Activated CD8-positive, alpha-beta memory T cell treated with anti-CD3 and anti-CD28 coated beads for 36 hours (primary cell): ENCODE data around the gene FNBP1. TPM values are rescaled to one million over a fixed set of nuclear protein-coding genes. Genes with fewer than 3 reads are reported as not detected.

Experiments used
- CTCF ChIA-PET: fragments of 350-600 bp; sonication (Branson Sonifier 250); formaldehyde crosslinking; loops from one replicate; lab custom pipeline; 2021; ENCODE audit warnings: antibody characterized with exemption; lab: Charles Lee
- POLR2A ChIA-PET: fragments of 350-600 bp; sonication (Branson Sonifier 250); formaldehyde crosslinking; loops from one replicate; lab custom pipeline; 2021; ENCODE audit warnings: antibody characterized with exemption; lab: Charles Lee
- total RNA-seq, 2 experiments: library from RNA; stranded (reverse); gene quantifications; one replicate each; pipeline ENCODE4 v1.2.3, GENCODE V29; 2021

FNBP1 gene
- total RNA-seq: 100 to 1,000 TPM; 205 to 207 TPM

DNA sequence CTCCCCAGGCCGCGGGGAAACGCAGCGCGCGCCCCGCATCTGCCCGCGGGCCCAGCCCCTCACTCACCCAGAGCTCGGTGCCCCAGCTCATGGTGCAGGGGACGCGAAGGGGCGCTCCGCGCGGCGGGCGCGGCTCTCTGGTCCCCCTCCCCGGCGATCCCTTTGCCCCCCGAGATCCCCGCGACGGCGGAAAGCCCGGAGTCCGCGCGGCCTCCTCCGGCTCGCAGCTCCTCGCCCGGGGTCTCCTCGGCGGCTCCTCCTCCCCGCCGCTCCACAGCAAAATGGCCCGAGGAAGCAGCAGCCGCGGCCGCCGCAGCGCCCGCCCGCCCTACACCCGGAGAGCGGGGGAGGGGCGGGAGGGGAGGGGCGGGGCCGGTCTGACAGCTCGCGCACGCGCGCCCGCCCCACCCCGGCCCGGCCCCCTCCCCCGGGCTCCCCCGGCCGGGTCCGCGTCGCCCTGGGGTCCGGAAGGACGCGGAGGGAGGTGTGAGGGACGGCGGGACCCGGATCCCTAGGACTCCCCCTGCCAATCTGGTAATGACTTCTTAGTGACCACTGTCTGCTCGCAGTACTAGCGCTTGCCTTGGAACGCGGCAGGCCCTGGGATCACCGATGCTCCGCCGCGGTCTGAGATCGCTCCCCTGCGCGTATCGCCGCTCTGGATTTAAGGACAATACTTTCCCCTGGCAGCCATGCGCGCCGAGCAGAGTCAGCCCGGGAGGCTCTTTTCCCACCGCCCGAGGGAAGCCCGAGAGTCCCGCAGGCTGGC lies at the start of gene FNBP1:
Gene FNBP1, minus strand, starts transcription at position 305 of the 769 bp plus-strand sequence. Its CDS starts 214 bp downstream, at position 91.
- POLR2A ChIA-PET: interaction anchor here (0.5 to 7.5 kb wide), 11 partner anchors 8 to 158 kb away, joined by 3 to 57 read pairs (median 5); partner anchors contain the start of gene GPR107
- CTCF ChIA-PET: interaction anchor here (1.0 to 1.7 kb wide), 2 partner anchors 14 to 45 kb away, joined by 3 to 5 read pairs; no protein-coding TSS in a partner anchor

DNA sequence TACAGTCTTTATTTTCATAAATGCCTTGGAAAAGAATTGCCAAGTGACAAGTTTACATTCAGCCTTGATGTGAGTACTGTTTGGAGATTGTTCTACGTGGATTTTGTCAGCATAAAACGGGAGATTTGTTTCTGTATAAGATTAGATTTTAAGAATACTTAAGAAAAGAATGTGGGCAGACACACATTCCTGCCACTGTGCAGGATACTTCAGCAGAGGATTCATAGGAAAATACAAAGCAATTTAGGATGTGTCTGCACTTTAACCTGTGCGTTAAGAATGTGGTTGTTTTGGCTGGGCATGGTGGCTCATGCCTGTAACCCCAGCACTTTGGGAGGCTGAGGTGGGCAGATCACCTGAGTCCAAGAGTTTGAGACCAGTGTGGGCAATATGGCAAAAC lies 47.9 kb upstream of the FNBP1 start:
- ChIA-PET POLR2A (no interaction called here), CTCF (no interaction called here)

DNA sequence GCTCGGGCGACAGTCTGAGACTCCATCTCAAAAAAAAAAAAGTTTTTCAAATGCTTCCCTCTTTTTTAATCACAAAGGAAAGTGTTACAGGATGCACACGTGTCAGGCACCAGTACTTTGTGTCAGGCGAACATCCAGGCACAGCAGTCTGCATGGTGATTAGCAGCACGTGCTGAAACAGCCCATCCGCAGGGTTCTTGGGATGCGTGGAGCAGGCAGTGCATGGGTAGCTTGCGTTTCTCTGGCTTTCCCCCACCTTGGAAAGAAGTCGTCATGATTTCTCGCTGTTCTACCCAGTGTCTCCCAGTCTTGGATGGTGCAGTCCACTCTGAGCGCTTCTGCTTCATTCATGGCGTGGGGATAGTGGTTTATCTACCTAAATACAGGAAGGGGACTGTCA lies 46.2 kb upstream of the FNBP1 start:
- ChIA-PET CTCF (no interaction called here), POLR2A (no interaction called here)

DNA sequence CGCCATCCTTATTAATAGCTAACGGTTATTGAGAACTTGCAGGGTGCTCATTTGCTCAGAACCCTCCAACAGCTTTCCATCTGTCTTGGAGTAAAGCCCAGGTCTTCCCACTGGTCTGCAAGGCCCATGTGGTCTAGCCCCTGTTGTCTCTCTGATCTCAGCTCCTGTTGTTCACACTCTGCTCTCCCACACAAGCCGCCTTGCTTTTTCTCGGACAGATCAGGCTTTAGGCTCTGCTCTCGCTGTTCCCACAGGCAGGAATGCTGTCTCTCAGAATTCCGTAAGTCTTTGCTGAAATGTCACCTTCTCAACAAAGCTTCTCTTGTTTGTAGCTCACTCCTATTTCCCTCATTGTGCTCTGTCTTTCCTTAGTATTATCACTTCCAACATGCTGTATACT lies 45.1 kb upstream of the FNBP1 start:
- POLR2A ChIA-PET: no interaction called here
- CTCF ChIA-PET: interaction anchor here (0.6 kb wide), 1 partner anchor 177 kb away, joined by 3 read pairs; no protein-coding TSS in a partner anchor

DNA sequence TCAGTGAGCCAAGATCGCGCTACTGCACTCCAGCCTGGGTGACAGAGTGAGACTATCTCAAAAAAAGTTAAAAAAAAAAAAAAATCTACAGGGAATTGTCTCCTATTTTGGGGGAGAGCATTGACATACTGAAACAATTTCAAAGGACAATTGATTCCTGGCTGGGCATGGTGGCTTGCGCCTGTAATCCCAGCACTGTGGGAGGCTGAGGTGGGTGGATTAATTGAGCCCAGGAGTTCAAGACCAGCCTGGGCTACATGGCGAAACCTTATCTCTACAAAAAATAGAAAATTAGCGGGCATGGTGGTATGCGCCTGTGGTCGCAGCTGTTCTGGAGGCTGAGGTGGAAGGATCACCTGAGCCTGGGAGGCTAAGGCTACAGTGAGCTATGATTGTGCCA lies 41.3 kb upstream of the FNBP1 start:
- CTCF ChIA-PET: no interaction called here
- POLR2A ChIA-PET: interaction anchor here (0.6 kb wide), 1 partner anchor 13 kb away, joined by 3 read pairs; no protein-coding TSS in a partner anchor

DNA sequence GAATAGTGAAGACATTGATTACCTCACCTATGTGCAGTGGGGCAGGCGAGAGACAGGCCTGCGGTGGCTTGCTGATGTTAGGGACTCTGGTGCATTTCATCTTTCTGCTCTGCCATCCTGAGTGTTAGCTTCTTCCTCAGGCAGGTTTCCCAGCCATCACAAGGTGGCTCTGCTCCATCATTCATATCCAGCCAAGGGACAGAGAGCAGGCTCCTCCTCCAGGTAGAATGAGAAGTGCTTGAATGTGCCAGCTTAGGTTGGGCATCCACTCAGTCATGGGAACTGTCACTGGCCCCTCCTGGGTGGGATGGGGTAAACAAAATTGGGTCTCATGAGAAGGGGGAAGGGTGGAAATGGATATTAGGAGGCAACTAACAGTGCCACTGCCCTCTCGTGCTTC lies 35.6 kb upstream of the FNBP1 start:
- ChIA-PET POLR2A (no interaction called here), CTCF (no interaction called here)

DNA sequence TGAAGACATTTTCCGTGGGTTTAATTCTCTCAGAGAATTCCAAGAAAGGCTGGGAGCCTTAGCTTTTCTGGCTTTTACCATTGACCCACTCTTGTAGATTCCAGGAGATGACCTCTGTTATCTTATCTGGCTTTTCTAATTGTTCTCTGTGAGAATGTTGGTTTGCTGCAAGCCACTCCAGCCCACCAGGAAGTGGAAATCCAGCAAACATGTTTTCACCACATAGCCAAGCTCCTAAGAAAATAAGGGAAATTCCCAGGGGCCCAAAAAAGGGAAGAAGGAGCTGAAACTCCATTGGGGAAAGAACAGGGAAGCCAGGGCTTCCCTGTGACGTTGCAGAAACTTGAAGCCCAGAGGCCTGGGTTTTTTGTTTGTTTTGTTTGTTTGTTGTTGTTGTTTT lies 30.4 kb upstream of the FNBP1 start:
- POLR2A ChIA-PET: no interaction called here
- CTCF ChIA-PET: no interaction called here

DNA sequence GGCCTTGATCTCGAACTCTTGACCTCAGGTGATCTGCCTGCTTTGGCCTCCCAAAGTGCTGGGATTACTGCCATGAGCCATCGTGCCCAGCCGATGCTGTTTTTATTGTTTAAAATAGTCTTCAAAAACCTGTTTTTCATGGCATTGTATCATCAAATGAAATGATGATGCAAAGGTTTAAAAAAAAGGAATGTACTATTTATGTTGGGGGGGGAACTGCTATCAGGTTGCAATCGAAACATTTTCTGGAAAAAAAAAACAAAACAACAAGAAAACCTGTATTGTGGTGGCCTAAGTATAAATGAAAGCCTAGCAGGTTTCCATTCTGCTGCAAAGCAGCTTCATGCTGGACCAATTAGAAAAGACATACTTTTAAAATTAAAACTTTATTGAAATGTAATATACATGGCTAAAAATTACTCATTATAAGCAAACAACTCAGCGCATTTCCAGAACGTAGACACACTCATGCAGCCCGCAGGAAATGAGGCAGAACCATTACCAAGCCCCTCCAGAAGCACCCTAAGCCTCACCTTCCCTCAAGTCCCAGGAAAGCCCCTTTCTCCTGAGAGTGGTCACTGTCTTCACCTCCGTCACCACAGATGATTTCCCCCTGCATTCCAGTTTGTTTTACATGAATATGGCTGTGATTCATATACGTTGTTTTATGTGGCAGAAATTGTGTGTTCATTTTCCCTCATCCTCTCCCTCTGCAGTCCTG lies 29.7 kb upstream of the FNBP1 start:
- ChIA-PET CTCF (no interaction called here), POLR2A (no interaction called here)

DNA sequence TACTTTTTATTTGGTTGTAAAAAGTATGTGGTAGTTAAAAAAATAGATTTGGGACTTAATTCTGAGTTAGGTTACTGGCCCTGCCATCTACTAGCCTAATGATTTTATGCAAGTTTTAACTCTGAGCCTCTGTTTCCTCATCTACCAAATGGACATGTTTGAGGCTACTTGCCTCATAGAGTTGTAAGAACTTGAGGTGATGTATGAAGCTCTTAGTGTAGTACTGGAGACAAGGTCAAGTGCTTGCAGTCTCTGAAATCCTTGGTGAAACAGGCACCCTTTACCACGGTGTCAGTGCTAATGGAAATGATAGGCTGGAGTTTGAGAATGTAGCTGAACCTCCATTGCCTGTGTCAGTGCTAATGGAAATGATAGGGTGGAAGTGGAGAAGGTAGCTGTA lies 26.1 kb upstream of the FNBP1 start:
- CTCF ChIA-PET: interaction anchor here (0.7 to 0.9 kb wide), 2 partner anchors 52 to 187 kb away, joined by 3 read pairs; no protein-coding TSS in a partner anchor
- POLR2A ChIA-PET: no interaction called here

DNA sequence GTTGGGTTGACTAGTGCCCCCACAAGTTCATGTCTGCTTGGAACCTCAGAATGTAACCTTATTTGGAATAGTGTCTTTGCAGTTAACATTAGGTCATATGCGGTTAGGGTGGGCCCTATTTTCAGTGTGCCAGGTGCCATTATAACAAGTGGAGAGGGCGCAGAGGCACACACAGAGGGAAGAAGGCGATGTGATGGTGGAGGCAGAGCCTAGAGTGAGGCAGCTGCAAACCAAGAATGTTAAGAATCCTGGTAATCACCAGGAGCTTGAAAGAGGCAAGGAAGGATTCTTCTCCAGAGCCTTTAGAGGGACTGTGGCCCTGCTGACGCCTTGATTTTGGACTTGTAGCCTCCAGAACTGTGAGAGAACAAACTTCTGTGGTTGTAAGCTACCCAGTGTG lies 21.6 kb upstream of the FNBP1 start:
- POLR2A ChIA-PET: no interaction called here
- CTCF ChIA-PET: interaction anchor here (0.7 kb wide), 1 partner anchor 27 kb away, joined by 3 read pairs; no protein-coding TSS in a partner anchor

DNA sequence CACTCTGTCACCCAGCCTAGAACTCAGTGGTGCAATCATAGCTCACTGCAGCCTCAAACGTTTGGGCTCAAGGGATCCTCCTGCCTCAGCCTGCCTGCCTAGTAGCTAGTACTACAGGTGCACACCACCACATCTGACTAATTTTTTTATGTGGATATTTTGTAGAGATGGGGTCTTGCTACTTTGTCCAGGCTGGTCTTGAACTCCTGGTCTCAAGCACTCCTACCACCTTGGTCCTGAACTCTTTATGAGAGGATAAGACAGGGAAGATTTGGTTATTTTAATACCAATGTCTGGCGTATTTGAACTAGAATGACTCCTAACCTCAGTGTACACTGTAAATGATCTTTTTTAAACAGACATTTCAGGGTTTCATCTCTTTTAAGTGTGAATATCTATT lies 19.8 kb upstream of the FNBP1 start:
- ChIA-PET CTCF (no interaction called here), POLR2A (interaction anchor here (0.7 to 0.8 kb wide), 2 partner anchors 18 to 123 kb away, joined by 4 read pairs; no protein-coding TSS in a partner anchor)

DNA sequence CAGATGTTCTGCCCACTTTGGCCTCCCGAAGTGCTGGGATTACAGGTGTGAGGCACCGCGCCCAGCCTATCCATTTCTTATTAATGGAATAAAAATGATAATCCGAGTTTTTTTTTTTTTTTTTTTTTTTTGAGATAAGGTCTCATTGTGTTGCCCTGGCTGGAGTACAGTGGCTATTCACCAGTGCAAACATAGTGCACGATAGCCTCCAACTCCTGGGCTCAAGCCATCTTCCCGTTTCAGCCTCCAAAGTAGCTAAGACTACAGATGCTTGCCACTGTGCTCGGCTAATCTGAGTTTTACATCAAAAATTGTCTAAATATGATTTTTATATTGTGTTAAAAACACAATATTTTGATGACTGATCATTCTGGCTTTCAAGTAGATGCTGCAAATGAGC lies 17.3 kb upstream of the FNBP1 start:
- ChIA-PET POLR2A (no interaction called here), CTCF (interaction anchor here (0.7 to 1.8 kb wide), 4 partner anchors 16 to 84 kb away, joined by 3 to 5 read pairs (median 4); no protein-coding TSS in a partner anchor)

DNA sequence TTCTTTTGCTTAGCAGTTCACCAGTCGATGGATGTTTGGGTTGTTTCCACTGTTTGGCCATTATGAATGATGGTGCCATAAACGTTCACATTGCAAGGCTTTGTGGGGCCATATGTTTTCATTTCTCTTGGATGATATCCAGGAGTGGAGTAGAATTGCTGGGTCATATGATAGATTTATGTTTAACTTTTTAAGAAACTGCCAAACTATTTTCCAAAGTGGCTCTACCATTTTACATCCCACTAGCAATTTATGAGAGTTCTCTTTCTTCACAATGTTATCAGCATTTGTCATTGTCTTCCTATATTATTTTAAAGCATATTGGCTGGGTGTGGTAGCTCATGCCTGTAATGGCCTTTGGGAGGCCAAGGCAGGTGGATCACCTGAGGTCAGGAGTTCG lies 15.9 kb upstream of the FNBP1 start:
- ChIA-PET POLR2A (no interaction called here), CTCF (interaction anchor here (1.0 kb wide), 1 partner anchor 12 kb away, joined by 5 read pairs; no protein-coding TSS in a partner anchor)

DNA sequence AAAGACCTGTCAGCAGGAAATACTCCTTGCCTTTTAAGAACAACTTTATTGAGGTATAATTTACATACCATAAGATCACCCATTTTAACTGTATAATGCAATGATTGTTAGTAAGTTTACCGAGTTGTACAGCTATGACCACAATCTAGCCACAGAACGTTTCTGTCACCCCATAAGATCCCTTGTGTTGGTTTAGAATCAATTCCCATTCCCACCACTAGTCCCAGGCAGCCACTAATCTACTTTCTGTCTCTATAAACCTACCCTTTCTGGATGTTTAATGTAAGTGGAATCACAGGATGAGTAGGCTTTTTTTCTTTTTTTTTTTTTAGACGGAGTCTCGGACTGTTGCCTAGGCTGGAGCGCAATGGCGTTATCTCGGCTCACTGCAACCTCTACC lies 15.2 kb upstream of the FNBP1 start:
- CTCF ChIA-PET: interaction anchor here (1.1 kb wide), 1 partner anchor 119 kb away, joined by 3 read pairs; no protein-coding TSS in a partner anchor
- POLR2A ChIA-PET: interaction anchor here (0.7 kb wide), 1 partner anchor 9 kb away, joined by 3 read pairs; no protein-coding TSS in a partner anchor

DNA sequence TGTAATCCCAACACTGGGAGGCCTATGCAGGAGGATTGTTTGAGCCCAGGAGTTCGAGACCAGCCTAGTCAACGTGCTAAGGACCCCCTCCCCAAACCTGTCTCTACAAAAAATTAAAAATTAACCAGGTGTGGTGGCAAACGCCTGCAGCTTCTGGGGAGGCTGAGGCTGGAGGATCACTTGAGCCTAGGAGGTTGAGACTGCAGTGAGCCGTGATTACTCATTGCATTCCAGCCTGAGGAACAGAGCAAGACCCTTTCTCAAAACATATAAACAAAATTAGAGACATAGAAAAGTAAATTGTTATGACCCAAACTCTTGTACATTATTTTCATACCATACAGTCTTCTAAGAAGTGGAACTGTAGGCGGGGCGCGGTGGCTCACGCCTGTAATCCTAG lies 11.8 kb upstream of the FNBP1 start:
- CTCF ChIA-PET: interaction anchor here (1.4 kb wide), 1 partner anchor 52 kb away, joined by 4 read pairs; no protein-coding TSS in a partner anchor
- POLR2A ChIA-PET: no interaction called here

DNA sequence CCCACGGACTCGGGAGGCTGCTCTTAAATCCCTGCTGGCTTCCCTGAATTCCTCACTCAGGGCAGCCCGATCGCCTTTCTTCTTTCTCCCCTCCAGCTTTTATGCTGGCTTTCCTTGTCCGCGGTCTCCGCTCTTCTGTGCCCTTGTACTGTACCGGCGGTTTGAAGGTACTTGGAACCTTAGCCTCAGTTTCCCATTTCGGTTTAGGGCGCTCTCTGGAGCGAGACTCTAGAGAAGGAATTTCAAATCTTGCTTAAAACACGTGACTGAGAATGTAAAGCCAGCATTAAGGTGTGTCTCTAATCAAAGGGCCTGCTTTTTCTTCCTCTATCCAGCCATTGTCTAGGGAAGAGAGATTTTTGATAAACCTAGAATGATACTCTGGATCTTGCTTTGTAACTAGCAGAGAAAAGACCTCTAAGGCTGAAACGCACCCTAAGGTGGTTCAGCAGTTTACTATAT lies 11.4 kb upstream of the FNBP1 start:
- ChIA-PET POLR2A (interaction anchor here (1.0 to 1.6 kb wide), 3 partner anchors 12 to 168 kb away, joined by 3 to 8 read pairs (median 7); partner anchors contain the start of gene FNBP1), CTCF (interaction anchor here (1.4 to 1.9 kb wide), 3 partner anchors 47 to 169 kb away, joined by 4 to 8 read pairs (median 6); no protein-coding TSS in a partner anchor)

DNA sequence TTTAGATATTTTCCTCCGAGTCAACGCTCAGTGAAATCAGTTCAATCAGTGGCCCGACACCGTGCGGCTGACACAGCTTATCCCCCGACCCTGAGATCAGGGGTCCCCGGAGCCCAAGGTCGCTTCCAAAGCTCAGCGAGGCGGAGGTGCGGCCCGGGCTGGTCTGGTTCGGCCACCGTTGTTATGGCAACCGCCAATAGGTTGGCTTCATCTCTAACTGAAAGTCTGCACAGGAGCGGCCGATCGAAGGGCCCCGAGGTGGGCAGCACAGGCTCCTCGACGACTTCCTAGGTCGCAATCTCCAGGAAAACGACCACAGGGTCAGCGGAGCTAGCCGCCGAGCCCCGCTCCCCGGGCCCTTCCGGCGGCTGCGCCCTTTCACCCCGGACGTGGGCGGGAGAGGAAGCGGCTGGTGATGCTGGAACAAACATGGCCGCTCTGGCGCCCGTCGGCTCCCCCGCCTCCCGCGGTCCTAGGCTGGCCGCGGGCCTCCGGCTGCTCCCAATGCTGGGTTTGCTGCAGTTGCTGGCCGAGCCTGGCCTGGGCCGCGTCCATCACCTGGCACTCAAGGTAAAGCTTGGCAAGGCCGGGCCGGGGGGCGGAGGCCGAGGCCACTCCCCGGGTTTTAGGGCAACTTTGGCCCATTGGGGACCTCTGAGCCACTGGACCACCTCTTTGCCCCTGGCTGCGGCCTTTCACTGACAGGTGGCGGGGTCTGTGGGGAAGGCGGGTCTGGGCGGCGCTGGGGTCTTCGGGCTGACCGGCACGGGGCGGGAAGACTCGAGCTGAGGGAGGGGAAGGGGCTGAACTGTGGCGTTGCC lies 10.7 kb upstream of the FNBP1 start, which contains the start of gene GPR107:
Gene GPR107, plus strand, starts transcription at position 403 of the 821 bp plus-strand sequence. Its CDS starts 27 bp downstream, at position 430.
- ChIA-PET CTCF (interaction anchor here (0.5 to 1.9 kb wide), 10 partner anchors 14 to 1180 kb away, joined by 3 to 8 read pairs (median 4); no protein-coding TSS in a partner anchor), POLR2A (interaction anchor here (0.5 to 1.6 kb wide), 7 partner anchors 11 to 167 kb away, joined by 3 to 8 read pairs (median 7); partner anchors contain the start of gene FNBP1)

DNA sequence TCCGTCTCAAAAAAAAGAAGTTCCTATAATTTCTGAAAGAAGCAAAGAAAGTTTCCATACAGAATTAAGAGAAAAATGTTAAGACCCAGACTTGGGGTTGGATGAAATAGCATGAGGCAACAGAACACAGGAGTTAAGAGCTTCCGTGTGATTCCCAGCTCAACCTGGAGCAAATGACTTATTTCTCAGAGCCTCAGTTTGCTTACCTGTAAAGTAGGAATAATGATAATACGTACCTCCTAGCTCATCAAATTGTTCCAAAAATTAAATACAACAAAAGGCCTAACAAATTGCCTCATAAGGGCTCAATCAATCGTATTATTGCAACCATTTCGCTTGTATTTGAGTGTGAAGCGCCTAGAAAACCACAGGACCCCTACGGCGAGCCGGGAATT lies 10.1 kb upstream of the FNBP1 start:
- ChIA-PET POLR2A (interaction anchor here (0.5 to 1.6 kb wide), 6 partner anchors 13 to 166 kb away, joined by 3 to 8 read pairs (median 7); no protein-coding TSS in a partner anchor), CTCF (interaction anchor here (0.6 to 1.9 kb wide), 8 partner anchors 14 to 1180 kb away, joined by 3 to 8 read pairs (median 3); no protein-coding TSS in a partner anchor)
